Measurements from ENCODE around the gene HHAT.

DNA sequence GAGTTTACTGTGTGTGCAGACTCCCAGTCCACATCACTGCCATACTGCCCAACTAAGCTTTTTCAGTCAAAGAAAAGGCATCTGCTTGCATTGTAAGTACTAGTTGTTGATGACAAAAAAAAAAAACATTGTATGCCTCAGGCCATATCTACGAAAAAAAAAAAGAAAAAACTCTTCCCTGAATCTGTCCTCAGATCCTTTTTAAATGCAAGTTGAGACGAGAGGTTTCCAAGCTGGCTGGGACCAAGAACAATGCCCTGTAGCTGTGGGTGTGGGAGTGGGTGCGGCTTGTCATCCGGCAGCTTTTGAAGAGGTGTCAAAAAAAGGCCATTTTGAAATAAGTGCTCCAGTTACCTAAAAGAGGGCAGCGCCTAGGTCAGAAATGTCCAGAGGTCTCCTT is 29.2 kb upstream of the HHAT start:
- TF ChIP-seq, protein P1, sequence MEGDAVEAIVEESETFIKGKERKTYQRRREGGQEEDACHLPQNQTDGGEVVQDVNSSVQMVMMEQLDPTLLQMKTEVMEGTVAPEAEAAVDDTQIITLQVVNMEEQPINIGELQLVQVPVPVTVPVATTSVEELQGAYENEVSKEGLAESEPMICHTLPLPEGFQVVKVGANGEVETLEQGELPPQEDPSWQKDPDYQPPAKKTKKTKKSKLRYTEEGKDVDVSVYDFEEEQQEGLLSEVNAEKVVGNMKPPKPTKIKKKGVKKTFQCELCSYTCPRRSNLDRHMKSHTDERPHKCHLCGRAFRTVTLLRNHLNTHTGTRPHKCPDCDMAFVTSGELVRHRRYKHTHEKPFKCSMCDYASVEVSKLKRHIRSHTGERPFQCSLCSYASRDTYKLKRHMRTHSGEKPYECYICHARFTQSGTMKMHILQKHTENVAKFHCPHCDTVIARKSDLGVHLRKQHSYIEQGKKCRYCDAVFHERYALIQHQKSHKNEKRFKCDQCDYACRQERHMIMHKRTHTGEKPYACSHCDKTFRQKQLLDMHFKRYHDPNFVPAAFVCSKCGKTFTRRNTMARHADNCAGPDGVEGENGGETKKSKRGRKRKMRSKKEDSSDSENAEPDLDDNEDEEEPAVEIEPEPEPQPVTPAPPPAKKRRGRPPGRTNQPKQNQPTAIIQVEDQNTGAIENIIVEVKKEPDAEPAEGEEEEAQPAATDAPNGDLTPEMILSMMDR (conservative IDR thresholded peaks at IDR 0.05; ENCODE audit: low read depth, low read length), result no peak
- no peak for TF ChIP-seq RCOR1 (IDR thresholded peaks at IDR 0.05; ENCODE audit: insufficient replicate concordance, low read length)
- no peak for TF ChIP-seq POLR2A (IDR thresholded peaks at IDR 0.05; ENCODE audit: low read depth, low read length)
- TF ChIP-seq MXI1 (IDR thresholded peaks at IDR 0.05; ENCODE audit: borderline replicate concordance, low read depth, low read length), result no peak
- no peak for TF ChIP-seq RFX5 (IDR thresholded peaks at IDR 0.05; ENCODE audit: low read depth, low read length)
- no peak for TF ChIP-seq RAD21 (IDR thresholded peaks at IDR 0.05; ENCODE audit: low read length)
- no peak for TF ChIP-seq CEBPB (IDR thresholded peaks at IDR 0.05; ENCODE audit: low read depth, low read length)
- TF ChIP-seq, protein P2, sequence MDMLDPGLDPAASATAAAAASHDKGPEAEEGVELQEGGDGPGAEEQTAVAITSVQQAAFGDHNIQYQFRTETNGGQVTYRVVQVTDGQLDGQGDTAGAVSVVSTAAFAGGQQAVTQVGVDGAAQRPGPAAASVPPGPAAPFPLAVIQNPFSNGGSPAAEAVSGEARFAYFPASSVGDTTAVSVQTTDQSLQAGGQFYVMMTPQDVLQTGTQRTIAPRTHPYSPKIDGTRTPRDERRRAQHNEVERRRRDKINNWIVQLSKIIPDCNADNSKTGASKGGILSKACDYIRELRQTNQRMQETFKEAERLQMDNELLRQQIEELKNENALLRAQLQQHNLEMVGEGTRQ (IDR thresholded peaks at IDR 0.05; ENCODE audit: low read depth, low read length), result no peak
- TF ChIP-seq, protein P3, sequence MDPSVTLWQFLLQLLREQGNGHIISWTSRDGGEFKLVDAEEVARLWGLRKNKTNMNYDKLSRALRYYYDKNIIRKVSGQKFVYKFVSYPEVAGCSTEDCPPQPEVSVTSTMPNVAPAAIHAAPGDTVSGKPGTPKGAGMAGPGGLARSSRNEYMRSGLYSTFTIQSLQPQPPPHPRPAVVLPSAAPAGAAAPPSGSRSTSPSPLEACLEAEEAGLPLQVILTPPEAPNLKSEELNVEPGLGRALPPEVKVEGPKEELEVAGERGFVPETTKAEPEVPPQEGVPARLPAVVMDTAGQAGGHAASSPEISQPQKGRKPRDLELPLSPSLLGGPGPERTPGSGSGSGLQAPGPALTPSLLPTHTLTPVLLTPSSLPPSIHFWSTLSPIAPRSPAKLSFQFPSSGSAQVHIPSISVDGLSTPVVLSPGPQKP (IDR thresholded peaks at IDR 0.05; ENCODE audit: borderline replicate concordance, low read depth, low read length), result no peak
- TF ChIP-seq BHLHE40 (IDR thresholded peaks at IDR 0.05; ENCODE audit: low read depth, low read length), result no peak
